HepG2 (cell line): ENCODE results near the gene POM121. TPM values are rescaled to one million over a fixed set of nuclear protein-coding genes. Genes with fewer than 3 reads are reported as not detected.

Source experiments
- RFX1 ChIP-seq: fragments of 450-650 bp; IDR thresholded peaks from 2 replicates; pipeline ENCODE4 v1.6.1; 2017
- TSC22D2 ChIP-seq: sonication (generic); formaldehyde crosslinking; IDR thresholded peaks from 2 replicates; pipeline ENCODE4 v1.5.1; 2020; ENCODE audit warnings: missing genetic modification reagents, mild to moderate bottlenecking, borderline replicate concordance
- ZNF451 ChIP-seq: sonication (generic); formaldehyde crosslinking; IDR thresholded peaks from 2 replicates; pipeline ENCODE4 v1.5.0; 2020; ENCODE audit warnings: mild to moderate bottlenecking, missing genetic modification reagents
- ZNF556 ChIP-seq: sonication (generic); formaldehyde crosslinking; IDR thresholded peaks from 2 replicates; pipeline ENCODE4 v1.4.0; 2020; ENCODE audit warnings: mild to moderate bottlenecking, missing genetic modification reagents, borderline replicate concordance
- ZNF75D ChIP-seq: sonication (generic); formaldehyde crosslinking; IDR thresholded peaks from 2 replicates; pipeline ENCODE4 v1.8.1; 2023; ENCODE audit warnings: missing genetic modification reagents, mild to moderate bottlenecking, borderline replicate concordance
- polyA plus RNA-seq, 8 experiments: library from polyadenylated mRNA; depleted of rRNA in 3 of 8; stranded (reverse) in 7 of 8; unstranded in 1 of 8; fragments of >200 nt; fragmentation: Illumina TruSeq in 4 of 8; extraction: Trizol in 4 of 8; gene quantifications; 2 replicates each; pipeline versions ENCODE4 v1.2.1 to v1.2.3, GENCODE V29; 2011 to 2016; ENCODE audit warnings: low read depth in 4 of 8, missing spikeins in 1 of 8, mixed read lengths in 1 of 8; ENCODE audit not compliant: insufficient read depth in 1 of 8
- total RNA-seq, 5 experiments: library from RNA; depleted of rRNA; stranded (reverse); fragments of >200 nt; fragmentation: Illumina TruSeq; extraction: Trizol; gene quantifications; 2 replicates each; pipeline ENCODE4 v1.2.3, GENCODE V29; 2016; ENCODE audit warnings: low read depth in 1 of 5
- TF ChIP-seq, protein P1 (sequence below): IDR thresholded peaks from 2 replicates; pipeline ENCODE4 v1.6.1; 2018; ENCODE audit warnings: missing genetic modification reagents
- TF ChIP-seq, protein P2 (sequence below): sonication (generic); formaldehyde crosslinking; IDR thresholded peaks from 2 replicates; pipeline ENCODE4 v1.9.0; 2021; ENCODE audit warnings: missing genetic modification reagents, borderline replicate concordance
- TF ChIP-seq, protein P3 (sequence below): sonication (generic); formaldehyde crosslinking; IDR thresholded peaks from 2 replicates; pipeline ENCODE4 v1.4.0; 2020; ENCODE audit warnings: missing genetic modification reagents
- TF ChIP-seq, protein P4 (sequence below): sonication (generic); formaldehyde crosslinking; IDR thresholded peaks from 2 replicates; pipeline ENCODE4 v1.8.0; 2022; ENCODE audit warnings: mild to moderate bottlenecking, missing genetic modification reagents, moderate library complexity
- TF ChIP-seq, protein P5 (sequence below): sonication (generic); formaldehyde crosslinking; IDR thresholded peaks from 2 replicates; pipeline ENCODE4 v1.5.1; 2020; ENCODE audit warnings: missing genetic modification reagents, mild to moderate bottlenecking, borderline replicate concordance
- TF ChIP-seq, protein P6 (sequence below): IDR thresholded peaks from 2 replicates; pipeline ENCODE4 v1.6.1; 2016; ENCODE audit warnings: low read depth, missing genetic modification reagents, missing compliant biosample characterization

Gene POM121
- total and polyA plus RNA-seq, 2 of the 13 experiments (the other 11 are each of a cell fraction or from before 2014, with no cell fraction given), result 8.4 to 10.3 TPM

DNA sequence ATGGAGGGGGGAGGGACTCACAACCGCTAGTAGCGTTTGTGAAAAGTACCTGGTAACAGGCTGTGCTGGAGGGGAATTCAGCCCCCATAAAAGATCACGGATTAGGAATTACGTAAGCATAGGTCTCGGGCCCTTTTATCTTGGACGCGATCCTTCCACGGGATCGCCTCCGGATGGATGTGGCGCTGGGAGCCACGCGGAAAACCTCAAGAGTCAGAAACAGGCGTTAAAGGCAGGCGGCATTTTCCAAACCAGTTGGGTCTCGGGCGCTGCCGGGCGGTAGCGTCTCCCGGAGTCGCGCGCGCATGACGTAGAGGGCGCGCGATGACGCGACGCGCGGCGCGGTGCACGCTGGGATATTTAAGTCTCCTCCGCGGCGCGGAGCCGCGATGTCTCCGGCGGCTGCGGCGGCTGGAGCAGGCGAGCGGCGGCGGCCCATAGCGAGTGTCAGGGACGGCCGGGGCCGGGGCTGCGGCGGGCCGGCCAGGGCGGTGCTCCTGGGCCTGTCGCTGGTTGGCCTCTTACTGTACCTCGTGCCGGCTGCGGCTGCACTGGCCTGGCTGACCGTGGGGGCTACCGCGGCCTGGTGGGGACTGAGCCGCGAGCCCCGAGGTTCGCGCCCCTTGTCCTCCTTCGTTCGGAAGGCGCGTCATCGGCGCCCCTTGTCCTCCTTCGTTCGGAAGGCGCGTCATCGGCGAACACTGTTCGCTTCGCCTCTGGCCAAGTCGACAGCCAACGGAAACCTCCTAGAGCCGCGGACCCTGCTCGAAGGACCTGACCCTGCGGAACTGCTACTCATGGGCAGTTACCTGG, at the start of gene POM121 (continued):
- TF ChIP-seq, protein P1, sequence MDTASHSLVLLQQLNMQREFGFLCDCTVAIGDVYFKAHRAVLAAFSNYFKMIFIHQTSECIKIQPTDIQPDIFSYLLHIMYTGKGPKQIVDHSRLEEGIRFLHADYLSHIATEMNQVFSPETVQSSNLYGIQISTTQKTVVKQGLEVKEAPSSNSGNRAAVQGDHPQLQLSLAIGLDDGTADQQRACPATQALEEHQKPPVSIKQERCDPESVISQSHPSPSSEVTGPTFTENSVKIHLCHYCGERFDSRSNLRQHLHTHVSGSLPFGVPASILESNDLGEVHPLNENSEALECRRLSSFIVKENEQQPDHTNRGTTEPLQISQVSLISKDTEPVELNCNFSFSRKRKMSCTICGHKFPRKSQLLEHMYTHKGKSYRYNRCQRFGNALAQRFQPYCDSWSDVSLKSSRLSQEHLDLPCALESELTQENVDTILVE (CRISPR knock-in tag), result peak; percentile 61; the same call in 1 of the 2 replicates
- TF ChIP-seq RFX1, result no peak
- TF ChIP-seq ZNF75D (CRISPR knock-in tag), result no peak
- TF ChIP-seq, protein P2, sequence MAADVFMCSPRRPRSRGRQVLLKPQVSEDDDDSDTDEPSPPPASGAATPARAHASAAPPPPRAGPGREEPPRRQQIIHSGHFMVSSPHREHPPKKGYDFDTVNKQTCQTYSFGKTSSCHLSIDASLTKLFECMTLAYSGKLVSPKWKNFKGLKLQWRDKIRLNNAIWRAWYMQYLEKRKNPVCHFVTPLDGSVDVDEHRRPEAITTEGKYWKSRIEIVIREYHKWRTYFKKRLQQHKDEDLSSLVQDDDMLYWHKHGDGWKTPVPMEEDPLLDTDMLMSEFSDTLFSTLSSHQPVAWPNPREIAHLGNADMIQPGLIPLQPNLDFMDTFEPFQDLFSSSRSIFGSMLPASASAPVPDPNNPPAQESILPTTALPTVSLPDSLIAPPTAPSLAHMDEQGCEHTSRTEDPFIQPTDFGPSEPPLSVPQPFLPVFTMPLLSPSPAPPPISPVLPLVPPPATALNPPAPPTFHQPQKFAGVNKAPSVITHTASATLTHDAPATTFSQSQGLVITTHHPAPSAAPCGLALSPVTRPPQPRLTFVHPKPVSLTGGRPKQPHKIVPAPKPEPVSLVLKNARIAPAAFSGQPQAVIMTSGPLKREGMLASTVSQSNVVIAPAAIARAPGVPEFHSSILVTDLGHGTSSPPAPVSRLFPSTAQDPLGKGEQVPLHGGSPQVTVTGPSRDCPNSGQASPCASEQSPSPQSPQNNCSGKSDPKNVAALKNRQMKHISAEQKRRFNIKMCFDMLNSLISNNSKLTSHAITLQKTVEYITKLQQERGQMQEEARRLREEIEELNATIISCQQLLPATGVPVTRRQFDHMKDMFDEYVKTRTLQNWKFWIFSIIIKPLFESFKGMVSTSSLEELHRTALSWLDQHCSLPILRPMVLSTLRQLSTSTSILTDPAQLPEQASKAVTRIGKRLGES (CRISPR knock-in tag), result no peak
- TF ChIP-seq ZNF451 (CRISPR knock-in tag), result no peak
- TF ChIP-seq, protein P3, sequence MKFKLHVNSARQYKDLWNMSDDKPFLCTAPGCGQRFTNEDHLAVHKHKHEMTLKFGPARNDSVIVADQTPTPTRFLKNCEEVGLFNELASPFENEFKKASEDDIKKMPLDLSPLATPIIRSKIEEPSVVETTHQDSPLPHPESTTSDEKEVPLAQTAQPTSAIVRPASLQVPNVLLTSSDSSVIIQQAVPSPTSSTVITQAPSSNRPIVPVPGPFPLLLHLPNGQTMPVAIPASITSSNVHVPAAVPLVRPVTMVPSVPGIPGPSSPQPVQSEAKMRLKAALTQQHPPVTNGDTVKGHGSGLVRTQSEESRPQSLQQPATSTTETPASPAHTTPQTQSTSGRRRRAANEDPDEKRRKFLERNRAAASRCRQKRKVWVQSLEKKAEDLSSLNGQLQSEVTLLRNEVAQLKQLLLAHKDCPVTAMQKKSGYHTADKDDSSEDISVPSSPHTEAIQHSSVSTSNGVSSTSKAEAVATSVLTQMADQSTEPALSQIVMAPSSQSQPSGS (CRISPR knock-in tag), result no peak; the same call in 1 of the 2 replicates
- TF ChIP-seq, protein P4, sequence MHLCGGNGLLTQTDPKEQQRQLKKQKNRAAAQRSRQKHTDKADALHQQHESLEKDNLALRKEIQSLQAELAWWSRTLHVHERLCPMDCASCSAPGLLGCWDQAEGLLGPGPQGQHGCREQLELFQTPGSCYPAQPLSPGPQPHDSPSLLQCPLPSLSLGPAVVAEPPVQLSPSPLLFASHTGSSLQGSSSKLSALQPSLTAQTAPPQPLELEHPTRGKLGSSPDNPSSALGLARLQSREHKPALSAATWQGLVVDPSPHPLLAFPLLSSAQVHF (CRISPR knock-in tag), result no peak
- TF ChIP-seq, protein P5, sequence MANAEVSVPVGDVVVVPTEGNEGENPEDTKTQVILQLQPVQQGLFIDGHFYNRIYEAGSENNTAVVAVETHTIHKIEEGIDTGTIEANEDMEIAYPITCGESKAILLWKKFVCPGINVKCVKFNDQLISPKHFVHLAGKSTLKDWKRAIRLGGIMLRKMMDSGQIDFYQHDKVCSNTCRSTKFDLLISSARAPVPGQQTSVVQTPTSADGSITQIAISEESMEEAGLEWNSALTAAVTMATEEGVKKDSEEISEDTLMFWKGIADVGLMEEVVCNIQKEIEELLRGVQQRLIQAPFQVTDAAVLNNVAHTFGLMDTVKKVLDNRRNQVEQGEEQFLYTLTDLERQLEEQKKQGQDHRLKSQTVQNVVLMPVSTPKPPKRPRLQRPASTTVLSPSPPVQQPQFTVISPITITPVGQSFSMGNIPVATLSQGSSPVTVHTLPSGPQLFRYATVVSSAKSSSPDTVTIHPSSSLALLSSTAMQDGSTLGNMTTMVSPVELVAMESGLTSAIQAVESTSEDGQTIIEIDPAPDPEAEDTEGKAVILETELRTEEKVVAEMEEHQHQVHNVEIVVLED (CRISPR knock-in tag), result peak; percentile 89
- TF ChIP-seq, protein P6, sequence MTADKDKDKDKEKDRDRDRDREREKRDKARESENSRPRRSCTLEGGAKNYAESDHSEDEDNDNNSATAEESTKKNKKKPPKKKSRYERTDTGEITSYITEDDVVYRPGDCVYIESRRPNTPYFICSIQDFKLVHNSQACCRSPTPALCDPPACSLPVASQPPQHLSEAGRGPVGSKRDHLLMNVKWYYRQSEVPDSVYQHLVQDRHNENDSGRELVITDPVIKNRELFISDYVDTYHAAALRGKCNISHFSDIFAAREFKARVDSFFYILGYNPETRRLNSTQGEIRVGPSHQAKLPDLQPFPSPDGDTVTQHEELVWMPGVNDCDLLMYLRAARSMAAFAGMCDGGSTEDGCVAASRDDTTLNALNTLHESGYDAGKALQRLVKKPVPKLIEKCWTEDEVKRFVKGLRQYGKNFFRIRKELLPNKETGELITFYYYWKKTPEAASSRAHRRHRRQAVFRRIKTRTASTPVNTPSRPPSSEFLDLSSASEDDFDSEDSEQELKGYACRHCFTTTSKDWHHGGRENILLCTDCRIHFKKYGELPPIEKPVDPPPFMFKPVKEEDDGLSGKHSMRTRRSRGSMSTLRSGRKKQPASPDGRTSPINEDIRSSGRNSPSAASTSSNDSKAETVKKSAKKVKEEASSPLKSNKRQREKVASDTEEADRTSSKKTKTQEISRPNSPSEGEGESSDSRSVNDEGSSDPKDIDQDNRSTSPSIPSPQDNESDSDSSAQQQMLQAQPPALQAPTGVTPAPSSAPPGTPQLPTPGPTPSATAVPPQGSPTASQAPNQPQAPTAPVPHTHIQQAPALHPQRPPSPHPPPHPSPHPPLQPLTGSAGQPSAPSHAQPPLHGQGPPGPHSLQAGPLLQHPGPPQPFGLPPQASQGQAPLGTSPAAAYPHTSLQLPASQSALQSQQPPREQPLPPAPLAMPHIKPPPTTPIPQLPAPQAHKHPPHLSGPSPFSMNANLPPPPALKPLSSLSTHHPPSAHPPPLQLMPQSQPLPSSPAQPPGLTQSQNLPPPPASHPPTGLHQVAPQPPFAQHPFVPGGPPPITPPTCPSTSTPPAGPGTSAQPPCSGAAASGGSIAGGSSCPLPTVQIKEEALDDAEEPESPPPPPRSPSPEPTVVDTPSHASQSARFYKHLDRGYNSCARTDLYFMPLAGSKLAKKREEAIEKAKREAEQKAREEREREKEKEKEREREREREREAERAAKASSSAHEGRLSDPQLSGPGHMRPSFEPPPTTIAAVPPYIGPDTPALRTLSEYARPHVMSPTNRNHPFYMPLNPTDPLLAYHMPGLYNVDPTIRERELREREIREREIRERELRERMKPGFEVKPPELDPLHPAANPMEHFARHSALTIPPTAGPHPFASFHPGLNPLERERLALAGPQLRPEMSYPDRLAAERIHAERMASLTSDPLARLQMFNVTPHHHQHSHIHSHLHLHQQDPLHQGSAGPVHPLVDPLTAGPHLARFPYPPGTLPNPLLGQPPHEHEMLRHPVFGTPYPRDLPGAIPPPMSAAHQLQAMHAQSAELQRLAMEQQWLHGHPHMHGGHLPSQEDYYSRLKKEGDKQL (CRISPR knock-in tag), result no peak
- TF ChIP-seq ZNF556 (CRISPR knock-in tag), result no peak
- TF ChIP-seq TSC22D2 (CRISPR knock-in tag), result no peak
